Tibial artery (tissue), 4 donors: Measurements from ENCODE around the gene ZNF132.
A peak's percentile ranks its signal among the peaks of the same experiment; 100 is the strongest.

Experiments
- DNase-seq, 2 donors: peaks; one replicate each; pipeline ENCODE4 v3.0.0-alpha.2; 2019
- H3K27ac ChIP-seq, 2 donors: fragments of 200-600 bp; sonication (generic) in 1 of 2; 1 replicate in 1 of 2; 2 replicates in 1 of 2; pipeline ENCODE4 v1.5.1; 2018 to 2019; ENCODE audit warnings: mild to moderate bottlenecking in 1 of 2
- H3K27me3 ChIP-seq, 2 donors: fragments of 200-600 bp; sonication (generic) in 1 of 2; one replicate each; pipeline versions ENCODE4 v1.5.1 to v1.6.0; 2016 to 2019
- H3K36me3 ChIP-seq, 3 donors: fragments of 200-600 bp; sonication (generic) in 2 of 3; one replicate each; pipeline ENCODE4 v1.5.1; 2016 to 2019; ENCODE audit warnings: mild to moderate bottlenecking in 2 of 3
- H3K4me1 ChIP-seq, 4 donors: fragments of 200-600 bp; sonication (generic) in 2 of 4; 1 replicate in 3 of 4; 2 replicates in 1 of 4; pipeline ENCODE4 v1.5.1; 2016 to 2019
- H3K4me3 ChIP-seq, 2 donors: fragments of 200-600 bp; sonication (generic) in 1 of 2; 1 replicate in 1 of 2; 2 replicates in 1 of 2; pipeline ENCODE4 v1.5.1; 2018 to 2019; ENCODE audit warnings: mild to moderate bottlenecking in 2 of 2
- H3K9me3 ChIP-seq, 3 donors: fragments of 200-600 bp; sonication (generic) in 1 of 3; one replicate each; pipeline ENCODE4 v1.5.1; 2016 to 2019
- intact Hi-C: fragments of 100-400 bp; cut with DNase I; formaldehyde crosslinking; loops from one replicate; pipeline ENCODE4 v1.15.0; 2023; ENCODE audit warnings: low total_unique reads
- TF ChIP-seq, protein P1 (sequence below), 2 experiments: fragments of 200-600 bp in 1 of 2; fragments of 450-650 bp in 1 of 2; IDR thresholded peaks; one replicate each; pipeline ENCODE4 v1.5.1; 2017 to 2019; ENCODE audit warnings: antibody characterized with exemption in 2 of 2, mild to moderate bottlenecking in 1 of 2, moderate library complexity in 1 of 2

Gene ZNF132

GRCh38 chr19:58401840-58402421 lies 38.0 kb downstream of the ZNF132 start:
- no peak for DNase-seq
- peaks cover 0 to 22% (median 16%) of the 10 kb centered on the region in 4 donors for H3K4me1 ChIP-seq
- no peaks in the 10 kb centered on the region for H3K36me3 ChIP-seq
- peaks cover 0 to 7% of the 10 kb centered on the region in 2 donors for H3K27me3 ChIP-seq
- intact Hi-C loops = no loop called here
- no peaks in the 10 kb centered on the region for H3K9me3 ChIP-seq
- peak overlapping the region; percentile 63 to 72 for H3K27ac ChIP-seq
- TF ChIP-seq, protein P1, sequence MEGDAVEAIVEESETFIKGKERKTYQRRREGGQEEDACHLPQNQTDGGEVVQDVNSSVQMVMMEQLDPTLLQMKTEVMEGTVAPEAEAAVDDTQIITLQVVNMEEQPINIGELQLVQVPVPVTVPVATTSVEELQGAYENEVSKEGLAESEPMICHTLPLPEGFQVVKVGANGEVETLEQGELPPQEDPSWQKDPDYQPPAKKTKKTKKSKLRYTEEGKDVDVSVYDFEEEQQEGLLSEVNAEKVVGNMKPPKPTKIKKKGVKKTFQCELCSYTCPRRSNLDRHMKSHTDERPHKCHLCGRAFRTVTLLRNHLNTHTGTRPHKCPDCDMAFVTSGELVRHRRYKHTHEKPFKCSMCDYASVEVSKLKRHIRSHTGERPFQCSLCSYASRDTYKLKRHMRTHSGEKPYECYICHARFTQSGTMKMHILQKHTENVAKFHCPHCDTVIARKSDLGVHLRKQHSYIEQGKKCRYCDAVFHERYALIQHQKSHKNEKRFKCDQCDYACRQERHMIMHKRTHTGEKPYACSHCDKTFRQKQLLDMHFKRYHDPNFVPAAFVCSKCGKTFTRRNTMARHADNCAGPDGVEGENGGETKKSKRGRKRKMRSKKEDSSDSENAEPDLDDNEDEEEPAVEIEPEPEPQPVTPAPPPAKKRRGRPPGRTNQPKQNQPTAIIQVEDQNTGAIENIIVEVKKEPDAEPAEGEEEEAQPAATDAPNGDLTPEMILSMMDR (IDR thresholded peaks at IDR 0.05) = no peak
- H3K4me3 ChIP-seq = peak overlapping the region; percentile 53 to 61

DNA sequence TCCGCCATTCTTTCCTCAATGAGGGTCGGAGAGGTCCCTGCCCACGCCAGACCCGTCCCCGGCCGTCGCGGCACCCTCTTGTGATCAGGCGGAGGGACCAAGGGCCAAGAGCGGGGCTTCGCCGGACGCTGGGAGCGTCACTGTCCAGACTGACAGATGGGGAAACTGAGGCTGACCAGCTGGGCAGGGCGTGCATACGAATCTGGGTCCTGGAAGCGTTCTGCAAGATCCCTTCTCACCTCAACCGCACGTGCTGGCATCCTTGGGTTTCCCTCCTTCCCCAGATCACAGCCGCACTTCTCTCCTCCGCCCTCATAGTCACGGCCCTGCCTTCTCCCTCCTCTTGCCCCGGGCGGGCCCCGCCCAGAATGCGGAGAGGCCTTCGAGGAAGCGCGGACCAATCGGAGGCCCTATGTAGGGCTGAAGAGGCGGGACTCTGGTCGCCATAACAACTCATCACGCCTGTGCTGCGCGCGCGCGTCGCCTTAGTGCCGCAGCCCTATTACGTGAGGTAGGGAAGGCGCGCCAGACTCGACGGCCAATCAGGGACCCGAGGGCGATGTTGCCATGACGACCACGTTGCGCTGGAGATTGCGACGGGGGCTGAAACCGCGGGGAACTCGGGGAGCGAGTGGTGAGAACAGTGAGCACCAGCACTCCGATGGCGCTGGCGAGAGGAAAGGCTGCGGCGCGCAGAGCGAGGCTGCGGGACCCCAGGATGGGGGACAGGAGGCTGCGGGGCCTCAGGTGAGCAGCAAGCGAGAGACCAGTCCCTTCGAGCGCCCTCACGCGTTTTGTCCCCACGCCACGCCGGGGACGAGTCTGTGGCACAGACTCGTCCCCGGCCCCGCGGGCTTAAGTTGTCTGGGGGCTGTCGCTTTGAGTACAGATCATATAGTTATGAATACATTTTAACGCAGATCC lies 38.8 kb downstream of the ZNF132 start:
- intact Hi-C loops = no loop called here
- H3K4me3 ChIP-seq = peak overlapping the region; percentile 53 to 61

GRCh38 chr19:58400316-58400915 lies 39.5 kb downstream of the ZNF132 start:
- DNase-seq = no peak
- H3K9me3 ChIP-seq = no peaks in the 10 kb centered on the region
- peaks cover 0 to 31% (median 24%) of the 10 kb centered on the region in 4 donors for H3K4me1 ChIP-seq
- TF ChIP-seq, protein P1 (IDR thresholded peaks at IDR 0.05) = no peak
- peak overlapping the region; percentile 47 to 51 for H3K27ac ChIP-seq
- peak overlapping the region; percentile 53 to 61 for H3K4me3 ChIP-seq
- H3K27me3 ChIP-seq = peaks cover 0 to 21% of the 10 kb centered on the region in 2 donors
- no peaks in the 10 kb centered on the region for H3K36me3 ChIP-seq
- intact Hi-C loops = no loop called here

More for the DNA sequence above, 38.8 kb downstream of the ZNF132 start:
- Histone ChIP-seq H3K9me3 (no peaks in the 10 kb centered on the region), H3K36me3 (no peaks in the 10 kb centered on the region), H3K27ac (peak overlapping the region; percentile 63 to 72), H3K4me1 (peaks cover 0 to 23% (median 20%) of the 10 kb centered on the region in 4 donors), H3K27me3 (peaks cover 0 to 13% of the 10 kb centered on the region in 2 donors)
- peak; percentile 99 to 100 for DNase-seq
- TF ChIP-seq, protein P1 (IDR thresholded peaks at IDR 0.05) = peak in 1 of 2 experiments; percentile 9

DNA sequence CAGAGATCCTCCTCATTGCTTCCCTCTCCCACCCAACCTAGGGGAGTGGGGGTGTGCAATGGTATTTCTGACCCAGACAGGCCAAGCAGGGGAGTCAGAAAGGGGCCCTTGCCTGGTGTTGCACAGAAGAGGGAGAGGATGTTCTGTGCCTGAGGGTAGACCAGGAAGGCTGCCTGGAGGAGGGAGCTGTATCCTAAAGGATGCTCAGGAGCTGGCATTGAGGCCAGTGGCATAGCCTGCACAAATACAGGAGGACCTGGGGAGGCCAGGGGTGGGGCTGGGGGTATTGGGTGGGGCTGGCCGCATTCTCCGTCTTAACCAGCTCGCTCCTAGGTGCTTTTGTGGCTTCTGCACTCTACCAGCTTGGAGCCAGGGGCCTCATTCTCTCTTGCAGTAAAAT lies 40.0 kb downstream of the ZNF132 start:
- no peak overlapping the region for H3K27ac ChIP-seq
- intact Hi-C loops = no loop called here
- TF ChIP-seq, protein P1 (IDR thresholded peaks at IDR 0.05) = no peak
- peak in 1 of 2 donors; percentile 51 for DNase-seq
- peaks cover 3 to 5% (median 4%) of the 10 kb centered on the region in 3 donors for H3K36me3 ChIP-seq
- H3K9me3 ChIP-seq = no peaks in the 10 kb centered on the region
- H3K4me1 ChIP-seq = peaks cover 0 to 35% (median 24%) of the 10 kb centered on the region in 4 donors
- no peak overlapping the region for H3K4me3 ChIP-seq
- peaks cover 0 to 26% of the 10 kb centered on the region in 2 donors for H3K27me3 ChIP-seq

DNA sequence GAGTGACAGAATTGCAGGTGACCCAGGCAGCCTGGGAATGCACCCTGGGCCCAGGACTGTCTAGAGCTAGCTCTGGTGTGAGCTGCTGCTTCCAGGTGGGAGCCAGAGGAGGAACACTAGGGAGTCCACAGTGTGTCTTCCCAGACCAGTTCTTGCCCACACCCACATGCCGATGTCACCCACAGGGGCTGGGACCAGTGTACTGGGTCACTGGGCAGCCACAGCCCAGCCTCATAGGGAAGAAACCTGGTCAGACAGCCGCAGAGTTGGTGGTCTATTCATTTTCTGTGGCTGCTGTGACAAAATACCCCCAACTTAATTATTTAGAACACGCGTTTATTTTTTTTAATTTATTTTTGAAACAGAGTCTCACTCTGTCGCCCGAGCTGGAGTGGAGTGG lies 41.4 kb downstream of the ZNF132 start:
- peaks cover 0 to 35% (median 24%) of the 10 kb centered on the region in 4 donors for H3K4me1 ChIP-seq
- DNase-seq = no peak
- H3K36me3 ChIP-seq = peaks cover 17 to 18% (median 18%) of the 10 kb centered on the region in 3 donors
- peaks cover 0 to 26% of the 10 kb centered on the region in 2 donors for H3K27me3 ChIP-seq
- H3K9me3 ChIP-seq = no peaks in the 10 kb centered on the region
- intact Hi-C loops = no loop called here
- no peak overlapping the region for H3K4me3 ChIP-seq
- TF ChIP-seq, protein P1 (IDR thresholded peaks at IDR 0.05) = no peak
- no peak overlapping the region for H3K27ac ChIP-seq
